Subcutaneous adipose tissue (tissue), 4 donors: ENCODE results near the gene PROK2. TPM values are rescaled to one million over a fixed set of nuclear protein-coding genes. Genes with fewer than 3 reads are reported as not detected.

Source experiments
- total RNA-seq, 4 donors: library from RNA; depleted of rRNA; stranded (reverse); fragments of >200 nt; gene quantifications; one replicate each; pipeline ENCODE4 v1.1.0, GENCODE V29; 2016
- TF ChIP-seq, protein P1 (sequence below): fragments of 450-650 bp; IDR thresholded peaks from one replicate; pipeline ENCODE4 v1.5.1; 2016; ENCODE audit warnings: low read depth, mild to moderate bottlenecking, control low read depth, antibody characterized with exemption, moderate library complexity

PROK2 gene
- total RNA-seq, 4 donors from 2014 or later = 0.34 to 1.5 TPM; not detected in 2

DNA sequence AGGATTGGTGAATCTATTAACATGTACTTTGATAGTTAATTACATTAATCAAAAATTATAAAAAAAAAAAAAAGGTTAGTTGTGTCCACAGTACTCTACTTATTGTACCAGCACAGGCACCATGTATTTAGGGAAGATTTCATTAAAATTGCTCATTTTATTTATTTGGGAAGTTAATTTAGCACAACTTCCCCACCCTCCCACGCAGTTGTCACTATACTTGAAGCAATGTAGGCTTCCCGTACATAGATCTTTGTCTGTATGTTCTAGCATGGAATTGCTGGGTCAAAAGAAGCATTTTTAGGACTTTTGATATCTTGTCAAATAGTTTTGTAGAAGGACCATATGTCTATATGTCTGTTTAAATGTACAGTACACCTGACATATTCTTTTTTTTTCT, 26.9 kb downstream of the PROK2 start:
- TF ChIP-seq, protein P1, sequence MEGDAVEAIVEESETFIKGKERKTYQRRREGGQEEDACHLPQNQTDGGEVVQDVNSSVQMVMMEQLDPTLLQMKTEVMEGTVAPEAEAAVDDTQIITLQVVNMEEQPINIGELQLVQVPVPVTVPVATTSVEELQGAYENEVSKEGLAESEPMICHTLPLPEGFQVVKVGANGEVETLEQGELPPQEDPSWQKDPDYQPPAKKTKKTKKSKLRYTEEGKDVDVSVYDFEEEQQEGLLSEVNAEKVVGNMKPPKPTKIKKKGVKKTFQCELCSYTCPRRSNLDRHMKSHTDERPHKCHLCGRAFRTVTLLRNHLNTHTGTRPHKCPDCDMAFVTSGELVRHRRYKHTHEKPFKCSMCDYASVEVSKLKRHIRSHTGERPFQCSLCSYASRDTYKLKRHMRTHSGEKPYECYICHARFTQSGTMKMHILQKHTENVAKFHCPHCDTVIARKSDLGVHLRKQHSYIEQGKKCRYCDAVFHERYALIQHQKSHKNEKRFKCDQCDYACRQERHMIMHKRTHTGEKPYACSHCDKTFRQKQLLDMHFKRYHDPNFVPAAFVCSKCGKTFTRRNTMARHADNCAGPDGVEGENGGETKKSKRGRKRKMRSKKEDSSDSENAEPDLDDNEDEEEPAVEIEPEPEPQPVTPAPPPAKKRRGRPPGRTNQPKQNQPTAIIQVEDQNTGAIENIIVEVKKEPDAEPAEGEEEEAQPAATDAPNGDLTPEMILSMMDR = no peak

DNA sequence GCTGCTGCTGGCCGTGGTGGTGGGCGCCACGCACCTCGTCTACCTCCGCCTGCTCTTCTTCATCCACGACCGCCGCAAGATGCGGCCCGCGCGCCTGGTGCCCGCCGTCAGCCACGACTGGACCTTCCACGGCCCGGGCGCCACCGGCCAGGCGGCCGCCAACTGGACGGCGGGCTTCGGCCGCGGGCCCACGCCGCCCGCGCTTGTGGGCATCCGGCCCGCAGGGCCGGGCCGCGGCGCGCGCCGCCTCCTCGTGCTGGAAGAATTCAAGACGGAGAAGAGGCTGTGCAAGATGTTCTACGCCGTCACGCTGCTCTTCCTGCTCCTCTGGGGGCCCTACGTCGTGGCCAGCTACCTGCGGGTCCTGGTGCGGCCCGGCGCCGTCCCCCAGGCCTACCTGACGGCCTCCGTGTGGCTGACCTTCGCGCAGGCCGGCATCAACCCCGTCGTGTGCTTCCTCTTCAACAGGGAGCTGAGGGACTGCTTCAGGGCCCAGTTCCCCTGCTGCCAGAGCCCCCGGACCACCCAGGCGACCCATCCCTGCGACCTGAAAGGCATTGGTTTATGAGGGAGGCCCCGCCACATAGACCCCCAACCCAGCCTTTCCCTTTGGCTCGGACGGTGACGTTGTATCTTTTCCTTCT, 30.2 kb downstream of the PROK2 start:
- TF ChIP-seq, protein P1 = no peak

DNA sequence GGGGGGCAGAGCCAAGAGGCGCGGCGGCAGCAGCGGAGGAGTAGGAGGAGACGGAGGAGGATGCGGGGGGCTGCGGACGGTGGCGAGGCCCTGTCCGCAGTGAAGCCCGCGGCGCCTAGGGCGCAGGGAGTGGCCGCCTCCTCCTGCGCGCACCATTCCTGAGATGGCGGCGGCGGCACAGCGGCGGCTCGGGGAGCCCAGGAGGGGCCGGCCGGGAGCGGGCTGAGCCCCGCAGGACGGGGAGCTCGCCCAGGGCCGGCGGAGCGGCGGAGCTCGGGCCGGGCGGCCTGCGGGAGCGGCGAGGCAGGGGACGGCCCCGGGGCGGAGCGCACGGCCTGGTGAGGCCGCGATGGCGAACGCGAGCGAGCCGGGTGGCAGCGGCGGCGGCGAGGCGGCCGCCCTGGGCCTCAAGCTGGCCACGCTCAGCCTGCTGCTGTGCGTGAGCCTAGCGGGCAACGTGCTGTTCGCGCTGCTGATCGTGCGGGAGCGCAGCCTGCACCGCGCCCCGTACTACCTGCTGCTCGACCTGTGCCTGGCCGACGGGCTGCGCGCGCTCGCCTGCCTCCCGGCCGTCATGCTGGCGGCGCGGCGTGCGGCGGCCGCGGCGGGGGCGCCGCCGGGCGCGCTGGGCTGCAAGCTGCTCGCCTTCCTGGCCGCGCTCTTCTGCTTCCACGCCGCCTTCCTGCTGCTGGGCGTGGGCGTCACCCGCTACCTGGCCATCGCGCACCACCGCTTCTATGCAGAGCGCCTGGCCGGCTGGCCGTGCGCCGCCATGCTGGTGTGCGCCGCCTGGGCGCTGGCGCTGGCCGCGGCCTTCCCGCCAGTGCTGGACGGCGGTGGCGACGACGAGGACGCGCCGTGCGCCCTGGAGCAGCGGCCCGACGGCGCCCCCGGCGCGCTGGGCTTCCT, 31.0 kb downstream of the PROK2 start, which contains the start of gene GPR27:
Gene GPR27, plus strand, starts transcription at position 155 of the 909 bp plus-strand sequence. Its CDS starts 195 bp downstream, at position 350.
- TF ChIP-seq, protein P1 = no peak

DNA sequence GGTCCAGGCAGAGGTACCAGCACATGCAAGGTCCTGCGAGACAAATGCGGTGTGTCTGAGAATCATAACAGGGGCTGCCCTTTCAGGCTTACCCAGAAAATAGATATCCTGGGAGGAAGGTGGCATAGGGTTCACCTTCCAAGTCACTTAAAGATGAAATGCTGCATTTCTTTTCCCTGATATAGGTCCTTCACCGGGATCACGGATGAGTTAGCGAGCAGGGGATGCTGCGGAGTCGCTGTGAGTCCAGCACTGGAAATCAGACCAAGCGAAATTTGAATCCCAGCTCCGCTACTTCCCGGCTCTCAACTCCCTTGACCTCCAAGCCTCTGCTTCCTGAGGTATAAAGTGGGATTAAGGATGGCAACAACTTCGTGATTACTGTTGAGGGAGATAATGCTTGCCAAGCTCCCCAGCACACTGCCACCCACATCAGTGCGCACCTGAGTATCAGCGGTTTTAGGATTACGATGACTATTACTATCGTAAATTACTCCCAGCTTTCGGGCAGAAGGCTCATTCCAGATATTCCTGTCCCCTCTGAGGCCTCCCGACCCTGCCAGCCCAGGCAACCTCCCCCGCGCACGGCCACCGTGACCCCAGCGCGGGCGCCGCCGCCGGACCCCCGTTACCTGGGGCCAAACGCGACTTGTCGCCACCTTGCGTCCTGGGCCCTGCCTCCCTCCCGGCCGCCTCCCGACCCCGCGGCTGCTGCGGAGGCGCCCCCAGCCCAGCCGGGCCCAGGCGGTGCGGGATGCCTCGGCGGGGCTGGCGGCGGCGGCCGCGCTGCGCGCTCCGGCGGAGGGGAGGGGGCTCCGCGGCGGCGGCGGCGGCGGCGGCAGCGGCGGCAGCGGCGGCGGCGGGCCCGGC, 31.9 kb downstream of the PROK2 start:
- TF ChIP-seq, protein P1 = no peak

DNA sequence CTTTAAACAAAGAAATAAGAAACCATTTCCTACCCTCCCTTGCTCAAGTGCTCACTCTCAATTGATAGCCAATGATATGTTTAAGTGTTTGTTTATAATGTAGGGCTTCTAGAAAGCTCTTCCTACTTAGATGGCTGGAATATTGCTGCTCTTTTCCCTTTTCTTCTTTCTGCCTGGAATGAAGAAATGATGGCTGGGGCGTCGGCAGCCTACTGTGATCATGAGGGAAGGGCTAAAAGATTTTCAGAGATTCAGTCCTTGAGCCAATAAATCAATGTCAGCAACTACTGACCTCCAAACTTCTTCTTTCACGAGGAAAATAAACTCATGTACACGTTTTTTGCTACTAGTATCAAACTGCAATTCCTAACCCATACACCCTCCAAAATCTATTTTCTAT, 33.3 kb downstream of the PROK2 start:
- TF ChIP-seq, protein P1 = no peak

DNA sequence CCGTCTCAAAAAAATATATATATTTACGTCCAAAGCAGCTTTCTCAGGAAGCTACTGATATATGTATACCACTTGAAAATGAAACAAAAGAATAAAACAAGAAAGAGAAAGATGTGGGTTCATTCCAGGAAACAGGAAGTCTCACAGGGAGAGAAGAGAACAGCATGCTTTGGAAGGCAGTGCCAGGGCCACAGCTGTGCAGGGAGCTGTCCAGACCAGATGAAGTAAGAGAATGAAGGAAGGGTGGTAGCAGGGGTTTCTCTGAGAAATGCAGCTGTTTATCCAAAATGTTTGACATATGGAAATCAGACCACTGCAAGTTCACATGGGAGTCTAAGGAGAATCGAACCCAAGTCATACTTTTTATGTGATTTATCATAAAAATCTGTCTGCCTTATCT, 40.2 kb downstream of the PROK2 start:
- TF ChIP-seq, protein P1 = no peak
